Erythroblast (primary cell): Measurements from ENCODE around the gene RELN.

Source experiments
- DNase-seq, 2 experiments: peaks; one replicate each; lab custom pipeline; 2025; lab: John Stamatoyannopoulos, UW
- GATA1 ChIP-seq: IDR thresholded peaks from 2 replicates; pipeline ENCODE4 v1.6.1; 2011; ENCODE audit warnings: low read depth, mild to moderate bottlenecking, control low read depth, low read length, moderate library complexity
- POLR2A ChIP-seq: IDR thresholded peaks from 2 replicates; pipeline ENCODE4 v1.6.1; 2011; ENCODE audit warnings: mild to moderate bottlenecking, low read length

RELN gene

GRCh38 chr7:103702982-103703381, 286.5 kb downstream of the RELN start:
- TF ChIP-seq GATA1 (no peak), POLR2A (no peak)

GRCh38 chr7:103702454-103702853, 287.0 kb downstream of the RELN start:
- TF ChIP-seq POLR2A (no peak), GATA1 (no peak)
- DNase-seq: no peak

More at GRCh38 chr7:103702982-103703381, 286.5 kb downstream of the RELN start:
- no peak for DNase-seq

DNA sequence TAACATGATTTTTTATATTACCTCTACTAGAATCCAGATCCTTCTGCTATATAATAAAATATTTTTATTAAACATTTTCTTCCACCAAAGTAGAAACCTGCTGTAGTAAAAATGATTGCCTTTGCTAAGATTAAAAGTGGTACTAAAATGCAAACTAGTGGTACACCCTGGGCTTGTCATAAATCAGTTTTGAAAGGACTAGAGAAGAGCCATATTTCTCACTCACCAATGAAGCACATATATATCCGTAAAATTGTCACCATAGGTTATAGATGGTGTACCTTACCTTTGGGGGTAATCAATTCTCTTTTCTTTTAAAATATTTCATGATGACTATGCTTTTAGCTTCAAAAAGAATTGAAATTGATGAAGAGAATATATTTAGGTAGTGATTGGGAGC, 290.4 kb downstream of the RELN start:
- TF ChIP-seq POLR2A (no peak), GATA1 (no peak)
- no peak for DNase-seq

DNA sequence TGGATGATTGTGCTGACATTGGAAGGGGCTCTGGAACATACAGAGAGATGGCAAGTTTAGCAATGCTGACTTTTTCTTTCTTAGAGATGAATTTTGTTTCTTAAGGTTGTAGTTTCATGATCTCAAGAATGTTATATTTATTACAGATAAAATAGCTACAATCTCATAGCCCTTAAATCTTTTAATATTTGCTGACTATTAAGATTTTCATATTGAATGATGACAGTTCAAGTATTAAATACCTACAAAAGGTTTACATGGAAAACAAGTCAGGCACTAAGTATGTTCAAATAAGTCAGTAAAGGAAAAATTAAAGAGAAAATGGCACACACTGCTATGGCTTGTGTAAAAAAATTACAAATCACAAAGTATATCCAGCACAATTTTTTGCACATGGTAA, 291.4 kb downstream of the RELN start:
- TF ChIP-seq POLR2A: no peak
- TF ChIP-seq GATA1: no peak
- no peak for DNase-seq

DNA sequence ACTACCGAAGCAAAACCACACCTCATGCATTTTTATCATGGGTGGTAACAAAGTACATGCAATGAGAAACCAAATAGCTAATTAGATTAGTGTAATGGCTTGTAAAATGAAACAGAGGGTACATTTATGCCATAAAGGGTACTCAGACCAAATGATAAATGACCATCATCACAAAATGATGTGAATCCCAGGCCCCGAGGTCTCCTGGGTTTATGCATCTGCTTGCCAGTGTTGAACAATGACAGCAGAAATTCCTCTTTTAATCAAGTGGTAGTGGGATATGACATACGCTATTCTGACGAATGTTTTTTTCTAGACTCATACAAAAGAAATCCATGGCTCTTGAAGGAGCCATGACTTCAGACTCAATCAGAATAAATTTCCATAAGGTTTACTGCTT, 293.9 kb downstream of the RELN start:
- no peak for DNase-seq
- no peak for TF ChIP-seq POLR2A
- TF ChIP-seq GATA1: no peak

- no peak for TF ChIP-seq GATA1
- TF ChIP-seq POLR2A: no peak
- DNase-seq: no peak
These were observed 295.2 kb downstream of the RELN start for GRCh38 chr7:103694304-103694703.

- TF ChIP-seq GATA1 (no peak), POLR2A (no peak)
- DNase-seq: no peak
These were observed 298.2 kb downstream of the RELN start for GRCh38 chr7:103691291-103691690.

DNA sequence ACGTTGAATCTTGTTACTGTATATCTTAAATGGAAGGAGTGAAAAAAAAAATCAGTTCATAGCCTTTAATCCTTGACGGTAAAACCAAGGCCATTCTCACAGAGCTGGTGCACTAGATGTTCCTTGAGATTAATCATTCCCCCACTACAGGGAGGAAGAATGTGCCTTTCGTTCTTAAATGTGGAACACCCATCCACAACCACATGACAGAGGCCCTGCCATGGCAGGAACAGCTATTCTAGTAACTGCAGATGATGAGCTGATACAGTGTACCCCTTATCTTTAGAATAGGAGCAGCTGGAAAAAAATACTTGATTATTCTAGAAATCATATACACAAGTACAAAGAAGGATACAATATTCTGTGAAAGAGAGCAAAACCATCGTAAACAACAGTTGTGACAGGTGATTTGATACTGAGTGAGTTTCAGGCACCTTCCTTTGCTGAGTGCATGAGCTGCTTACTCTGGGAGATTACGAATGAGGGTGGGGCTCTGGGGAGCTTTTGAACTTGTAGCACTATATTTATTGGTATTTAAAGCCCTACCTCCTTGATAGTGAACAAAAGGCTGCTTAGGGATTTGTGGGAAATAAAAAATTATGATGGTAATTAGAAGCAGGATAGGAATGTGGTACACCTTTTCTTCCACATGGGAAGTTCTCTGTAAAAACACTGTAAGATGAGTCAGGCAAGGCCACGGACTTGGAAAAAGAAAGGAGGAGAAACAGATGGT, 299.1 kb downstream of the RELN start:
- DNase-seq: no peak
- TF ChIP-seq GATA1: no peak

DNA sequence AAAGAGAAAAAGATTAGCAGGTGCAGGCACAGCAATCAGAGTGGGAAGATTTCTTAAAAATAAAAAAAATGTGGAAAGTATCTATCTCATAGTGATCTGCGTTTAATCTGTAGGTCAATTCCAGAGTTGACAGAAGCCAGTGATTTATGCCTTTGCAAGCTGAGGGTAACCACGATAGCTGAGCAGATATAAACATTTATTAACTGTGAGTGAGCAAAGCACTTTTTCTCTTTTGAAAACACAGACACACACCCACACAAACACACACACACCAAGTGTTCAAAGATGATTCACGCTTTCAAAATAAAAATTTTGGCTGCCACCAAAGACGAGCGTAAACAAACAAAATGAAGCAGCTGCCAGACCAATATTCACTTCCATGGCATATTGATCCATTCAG, 300.2 kb downstream of the RELN start:
- TF ChIP-seq POLR2A (no peak), GATA1 (no peak)
- DNase-seq: no peak

GRCh38 chr7:103687951-103688350, 301.5 kb downstream of the RELN start:
- TF ChIP-seq GATA1 (no peak), POLR2A (no peak)
- DNase-seq: no peak

- no peak for TF ChIP-seq GATA1
- no peak for TF ChIP-seq POLR2A
- DNase-seq: no peak
These were observed 302.2 kb downstream of the RELN start for GRCh38 chr7:103687272-103687671.

DNA sequence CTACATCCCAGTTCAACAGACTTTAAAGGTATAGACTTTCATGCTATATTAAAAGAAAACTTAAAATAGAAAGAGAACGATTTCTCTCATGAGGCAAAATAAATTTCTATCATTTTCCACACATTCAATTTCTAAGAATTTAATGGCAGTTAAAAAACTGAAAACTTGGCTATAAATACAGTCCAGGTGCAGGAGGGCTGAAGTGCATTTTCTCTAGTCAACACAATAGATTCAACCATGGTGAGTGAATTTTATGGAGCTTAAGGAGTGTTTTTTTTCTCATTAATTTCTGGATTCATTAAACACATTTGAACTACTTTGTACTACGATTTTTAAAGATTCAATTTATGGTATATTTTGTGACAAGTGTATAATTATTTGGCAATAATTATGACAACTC, 302.7 kb downstream of the RELN start:
- TF ChIP-seq POLR2A: no peak
- no peak for TF ChIP-seq GATA1
- no peak for DNase-seq

DNA sequence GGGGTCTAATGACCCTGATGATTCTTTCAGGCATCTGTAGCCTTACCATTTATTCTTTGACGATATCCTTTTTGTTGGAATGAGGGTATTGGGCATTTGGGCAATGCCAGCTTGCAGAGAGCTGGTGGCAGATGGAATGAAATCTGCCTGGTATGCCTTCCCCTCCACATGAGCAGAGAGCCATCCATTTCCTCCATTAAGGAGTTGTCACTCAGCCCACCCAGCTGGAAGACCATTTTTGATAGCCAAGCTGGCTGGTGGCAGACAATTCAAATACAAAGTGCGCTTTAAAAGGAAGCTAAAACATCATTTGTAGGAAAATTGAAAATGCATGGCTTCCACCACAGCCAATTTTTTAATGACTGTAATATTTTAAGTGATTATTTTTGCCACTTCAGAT, 303.4 kb downstream of the RELN start:
- no peak for DNase-seq
- no peak for TF ChIP-seq POLR2A
- no peak for TF ChIP-seq GATA1

DNA sequence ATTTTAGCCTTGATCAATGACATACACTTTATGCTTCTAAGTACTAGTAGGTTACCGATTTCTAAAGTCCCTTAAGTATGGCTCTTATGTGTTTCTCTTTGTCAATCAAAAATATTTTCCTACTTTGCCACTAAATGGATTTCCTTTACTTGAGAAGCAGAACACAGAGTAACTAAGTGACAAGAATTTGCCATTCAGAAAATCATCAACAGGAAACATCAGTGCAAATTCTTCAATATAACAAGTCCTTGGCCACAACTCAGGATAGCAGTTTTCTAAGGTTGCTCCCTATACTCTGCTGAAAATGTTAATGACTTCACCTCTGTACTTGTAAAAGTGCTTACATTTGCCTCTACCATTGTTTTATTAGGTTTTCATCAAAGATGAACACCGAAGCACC, 303.8 kb downstream of the RELN start:
- DNase-seq: no peak
- TF ChIP-seq GATA1: no peak
- TF ChIP-seq POLR2A: no peak

DNA sequence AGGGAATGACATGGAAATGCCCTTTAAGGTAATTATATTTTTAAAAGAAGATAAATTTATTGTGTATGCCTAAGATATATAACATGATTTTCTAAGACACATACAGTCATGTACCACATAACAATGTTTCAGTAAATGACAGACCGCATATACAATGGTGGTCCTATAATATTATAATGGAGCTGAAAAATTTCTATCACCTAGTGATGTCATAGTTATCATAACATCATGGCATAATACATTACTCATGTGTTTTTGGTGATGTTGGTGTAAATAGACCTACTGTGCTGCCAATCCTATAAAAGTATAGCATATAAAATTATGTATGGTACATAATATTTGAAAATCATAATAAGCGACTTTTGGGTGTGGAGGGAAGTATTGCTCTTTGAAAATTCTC, 306.1 kb downstream of the RELN start:
- no peak for TF ChIP-seq POLR2A
- TF ChIP-seq GATA1: no peak
- DNase-seq: no peak
